Tibial nerve (tissue), 4 donors: Measurements from ENCODE around the gene SPTBN5.

Experiments used
- CTCF ChIP-seq, 5 experiments: fragments of 200-600 bp in 3 of 5; fragments of 450-650 bp in 2 of 5; sonication (generic) in 3 of 5; IDR thresholded peaks; one replicate each; pipeline ENCODE4 v1.5.1; 2016 to 2019; ENCODE audit warnings: antibody characterized with exemption in 5 of 5, mild to moderate bottlenecking in 3 of 5, moderate library complexity in 2 of 5
- EP300 ChIP-seq, 2 donors: sonication (generic); formaldehyde crosslinking; IDR thresholded peaks; one replicate each; pipeline ENCODE4 v1.6.1; 2017; ENCODE audit warnings: antibody characterized with exemption in 2 of 2, mild to moderate bottlenecking in 1 of 2
- POLR2A ChIP-seq, 2 donors: fragments of 450-650 bp; IDR thresholded peaks; one replicate each; pipeline ENCODE4 v1.6.1; 2017; ENCODE audit warnings: antibody characterized with exemption in 2 of 2, mild to moderate bottlenecking in 2 of 2, moderate library complexity in 2 of 2

GRCh38 chr15:41881086-41881485 lies 12.8 kb downstream of the SPTBN5 start:
- TF ChIP-seq CTCF (IDR thresholded peaks at IDR 0.05) (no peak), POLR2A (IDR thresholded peaks at IDR 0.05) (no peak), EP300 (IDR thresholded peaks at IDR 0.05) (no peak)
